Dendritic cell treated with granulocyte-macrophage colony-stimulating factor and Interleukin-4, amounts not matched to agents 40 ng/mL and 50 ng/mL, for 4 days (primary cell): ENCODE results near the gene AUP1.

Experiments
- H3K27ac Mint-ChIP-seq: one replicate; pipeline ENCODE4 v1.8.0; 2022; ENCODE audit warnings: mild to moderate bottlenecking, mixed read lengths
- H3K27me3 Mint-ChIP-seq: one replicate; pipeline ENCODE4 v1.8.0; 2022; ENCODE audit warnings: mild to moderate bottlenecking, mixed read lengths
- H3K36me3 Mint-ChIP-seq: one replicate; pipeline ENCODE4 v1.8.0; 2022; ENCODE audit warnings: low read depth, mixed read lengths
- H3K4me1 Mint-ChIP-seq: one replicate; pipeline ENCODE4 v1.8.0; 2022; ENCODE audit warnings: low read depth, mixed read lengths
- H3K4me3 Mint-ChIP-seq: one replicate; pipeline ENCODE4 v1.8.0; 2022; ENCODE audit warnings: mild to moderate bottlenecking, moderate library complexity, mixed read lengths
- H3K9me3 Mint-ChIP-seq: one replicate; pipeline ENCODE4 v1.8.0; 2022; ENCODE audit warnings: mixed read lengths
- intact Hi-C: fragments of 100-400 bp; cut with micrococcal nuclease; formaldehyde crosslinking; loops from one replicate; pipeline ENCODE4 v1.15.0; 2022

Gene AUP1, protein sequence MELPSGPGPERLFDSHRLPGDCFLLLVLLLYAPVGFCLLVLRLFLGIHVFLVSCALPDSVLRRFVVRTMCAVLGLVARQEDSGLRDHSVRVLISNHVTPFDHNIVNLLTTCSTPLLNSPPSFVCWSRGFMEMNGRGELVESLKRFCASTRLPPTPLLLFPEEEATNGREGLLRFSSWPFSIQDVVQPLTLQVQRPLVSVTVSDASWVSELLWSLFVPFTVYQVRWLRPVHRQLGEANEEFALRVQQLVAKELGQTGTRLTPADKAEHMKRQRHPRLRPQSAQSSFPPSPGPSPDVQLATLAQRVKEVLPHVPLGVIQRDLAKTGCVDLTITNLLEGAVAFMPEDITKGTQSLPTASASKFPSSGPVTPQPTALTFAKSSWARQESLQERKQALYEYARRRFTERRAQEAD

DNA sequence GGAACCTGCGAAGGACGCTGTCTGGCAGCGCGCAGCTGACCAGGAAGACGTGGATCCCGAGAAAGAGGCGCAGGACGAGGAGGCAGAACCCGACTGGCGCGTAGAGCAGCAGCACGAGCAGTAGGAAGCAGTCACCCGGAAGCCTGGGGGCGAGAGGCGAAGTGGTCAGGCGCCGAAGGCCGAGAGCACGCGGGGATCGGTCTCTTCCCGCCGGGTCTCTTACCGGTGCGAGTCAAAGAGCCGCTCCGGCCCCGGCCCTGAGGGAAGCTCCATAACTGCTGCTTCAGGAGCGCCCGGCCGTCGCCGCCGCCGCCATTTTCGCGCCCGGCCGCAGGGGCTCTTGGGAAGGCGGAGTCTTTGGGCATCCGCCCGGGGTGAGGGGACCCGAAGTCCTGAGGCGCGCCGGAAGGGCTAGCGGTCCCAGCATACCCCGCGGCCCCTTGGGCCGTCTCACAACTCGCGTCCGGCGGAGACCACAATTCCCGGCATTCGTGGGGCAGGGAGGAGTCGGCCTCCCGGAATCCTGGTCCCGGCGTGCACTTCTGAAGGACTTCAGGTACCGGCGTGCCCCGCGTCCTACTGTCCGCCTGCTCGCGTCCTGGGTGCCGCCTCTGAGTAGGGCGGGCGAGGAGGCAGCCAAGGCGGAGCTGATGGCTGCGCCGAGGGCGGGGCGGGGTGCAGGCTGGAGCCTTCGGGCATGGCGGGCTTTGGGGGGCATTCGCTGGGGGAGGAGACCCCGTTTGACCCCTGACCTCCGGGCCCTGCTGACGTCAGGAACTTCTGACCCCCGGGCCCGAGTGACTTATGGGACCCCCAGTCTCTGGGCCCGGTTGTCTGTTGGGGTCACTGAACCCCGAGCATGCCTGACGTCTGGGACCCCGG lies at the start of gene AUP1, which contains the start of gene HTRA2:
AUP1 (minus strand) TSS at position 350 of the 882 bp plus-strand sequence; CDS start at position 273, 77 bp downstream.
HTRA2 (plus strand) TSS at position 577 of the 882 bp plus-strand sequence; CDS start at position 651, 74 bp downstream.
- no peaks in the 10 kb centered on the region for H3K9me3 Mint-ChIP-seq
- H3K36me3 Mint-ChIP-seq = peaks cover 75% of the 10 kb centered on the region
- H3K4me3 Mint-ChIP-seq = peak within 1 kb of the TSS; percentile 99
- intact Hi-C loops = loop anchor here (1.0 to 5.0 kb wide), 6 partner anchors 22 to 277 kb away; partner anchors contain the start of genes INO80B, LBX2, PCGF1 and TTC31
- peaks cover 48% of the 10 kb centered on the region for H3K4me1 Mint-ChIP-seq
- peak within 1 kb of the TSS; percentile 97 for H3K27ac Mint-ChIP-seq
- H3K27me3 Mint-ChIP-seq = no peaks in the 10 kb centered on the region

GRCh38 chr2:74578408-74578807 lies 48.9 kb upstream of the AUP1 start:
- H3K27ac Mint-ChIP-seq = peak overlapping the region; percentile 90
- intact Hi-C loops = no loop called here
- H3K9me3 Mint-ChIP-seq = no peaks in the 10 kb centered on the region
- peaks cover 59% of the 10 kb centered on the region for H3K4me1 Mint-ChIP-seq
- H3K36me3 Mint-ChIP-seq = no peaks in the 10 kb centered on the region
- H3K27me3 Mint-ChIP-seq = no peaks in the 10 kb centered on the region
- H3K4me3 Mint-ChIP-seq = no peak overlapping the region

DNA sequence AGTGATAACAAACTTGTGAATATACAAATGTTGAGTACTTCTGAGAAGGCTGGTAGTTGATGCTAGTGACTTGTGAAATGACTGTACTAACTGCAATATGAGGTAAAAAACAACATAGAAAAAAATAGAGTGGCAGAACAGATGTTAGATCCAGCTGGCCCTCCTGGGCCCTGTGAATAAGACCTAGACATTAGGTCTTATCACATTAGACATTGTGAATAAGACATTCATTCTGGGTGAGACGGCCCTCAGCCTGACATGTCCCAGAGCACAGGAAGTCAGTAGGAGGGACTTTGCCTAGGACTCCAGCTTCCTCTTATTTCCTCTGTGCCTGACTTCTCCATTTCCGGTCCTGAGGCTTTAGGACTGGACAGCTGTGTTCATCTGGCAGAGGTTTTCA lies 47.9 kb upstream of the AUP1 start:
- H3K4me3 Mint-ChIP-seq = peak overlapping the region; percentile 17
- H3K27ac Mint-ChIP-seq = peak overlapping the region; percentile 90
- no peaks in the 10 kb centered on the region for H3K27me3 Mint-ChIP-seq
- peaks cover 57% of the 10 kb centered on the region for H3K4me1 Mint-ChIP-seq
- no peaks in the 10 kb centered on the region for H3K9me3 Mint-ChIP-seq
- intact Hi-C loops = no loop called here
- H3K36me3 Mint-ChIP-seq = no peaks in the 10 kb centered on the region

GRCh38 chr2:74576863-74577229 lies 47.3 kb upstream of the AUP1 start:
- Mint-ChIP-seq H3K4me3 (peak overlapping the region; percentile 25), H3K4me1 (peaks cover 57% of the 10 kb centered on the region), H3K27ac (peak overlapping the region; percentile 90), H3K9me3 (no peaks in the 10 kb centered on the region), H3K27me3 (no peaks in the 10 kb centered on the region), H3K36me3 (no peaks in the 10 kb centered on the region)
- intact Hi-C loops = no loop called here

GRCh38 chr2:74576211-74576862 lies 46.8 kb upstream of the AUP1 start:
- intact Hi-C loops = no loop called here
- H3K9me3 Mint-ChIP-seq = no peaks in the 10 kb centered on the region
- no peaks in the 10 kb centered on the region for H3K36me3 Mint-ChIP-seq
- H3K4me1 Mint-ChIP-seq = peaks cover 57% of the 10 kb centered on the region
- H3K27ac Mint-ChIP-seq = peak overlapping the region; percentile 90
- peak overlapping the region; percentile 25 for H3K4me3 Mint-ChIP-seq
- H3K27me3 Mint-ChIP-seq = no peaks in the 10 kb centered on the region

DNA sequence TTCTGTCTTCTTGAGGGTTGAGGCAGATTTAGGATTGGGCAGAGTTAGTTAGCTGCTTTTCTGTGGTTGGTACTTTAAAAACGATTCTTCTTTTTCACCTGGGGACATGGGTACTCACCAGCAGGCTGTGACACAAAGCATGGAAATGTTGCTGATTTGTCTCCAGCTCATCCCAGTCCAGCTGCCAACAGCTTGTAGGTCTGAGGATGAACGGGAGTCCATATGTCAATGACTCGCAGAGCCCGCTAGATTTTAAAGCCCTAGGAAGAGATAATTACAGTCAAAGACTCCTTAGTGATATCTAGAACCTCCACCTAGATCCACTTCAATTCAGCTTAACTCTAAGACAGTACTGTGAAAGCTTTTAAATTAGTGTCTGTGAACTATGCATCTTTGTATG lies 45.8 kb upstream of the AUP1 start:
- Mint-ChIP-seq H3K9me3 (no peaks in the 10 kb centered on the region), H3K4me1 (peaks cover 57% of the 10 kb centered on the region), H3K27me3 (no peaks in the 10 kb centered on the region), H3K36me3 (no peaks in the 10 kb centered on the region), H3K4me3 (no peak overlapping the region), H3K27ac (peak overlapping the region; percentile 90)
- intact Hi-C loops = no loop called here

DNA sequence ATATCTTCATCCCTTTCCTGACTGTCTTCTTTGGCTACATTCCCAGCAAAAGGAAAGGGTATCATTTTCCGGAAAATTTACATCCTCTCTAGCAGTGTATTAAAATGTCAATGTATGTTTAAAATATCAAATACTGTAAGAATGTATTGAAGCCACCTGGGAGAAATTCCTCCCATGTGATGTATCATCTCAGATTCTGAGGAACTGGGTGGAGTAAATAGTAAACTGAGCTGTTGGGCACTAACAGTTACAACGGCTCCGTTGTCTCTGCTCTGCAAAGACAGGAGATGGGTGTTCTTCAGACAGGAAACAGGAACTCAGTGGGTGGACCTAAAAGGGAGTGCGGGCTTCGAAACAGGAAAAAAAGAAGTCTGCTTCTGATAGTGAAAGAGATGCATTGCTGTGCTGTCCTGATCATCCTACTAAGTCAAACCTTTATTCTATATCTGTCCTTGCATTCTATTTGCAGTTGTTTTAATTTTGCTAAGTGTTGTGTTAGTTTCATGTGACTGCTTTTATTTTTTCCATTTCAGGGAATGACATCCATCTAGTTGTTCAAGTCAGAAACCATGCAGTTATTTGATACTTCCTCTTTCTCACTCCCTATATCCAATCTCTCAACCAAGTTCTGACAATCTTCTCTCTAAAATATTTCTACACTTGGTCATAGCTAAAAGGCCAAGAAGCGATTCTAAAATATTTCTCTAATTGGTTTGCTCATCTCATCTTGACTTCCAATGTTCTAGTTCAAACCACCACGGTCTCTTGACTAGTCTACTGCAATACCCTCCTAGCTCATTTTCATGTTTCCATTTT lies 44.4 kb upstream of the AUP1 start:
- intact Hi-C loops = loop anchor here (1.0 kb wide), 1 partner anchor 19 kb away; no protein-coding TSS in a partner anchor
- Mint-ChIP-seq H3K9me3 (no peaks in the 10 kb centered on the region), H3K4me1 (peaks cover 61% of the 10 kb centered on the region)

GRCh38 chr2:74572178-74572925 lies 42.8 kb upstream of the AUP1 start:
- no peak overlapping the region for H3K27ac Mint-ChIP-seq
- no peaks in the 10 kb centered on the region for H3K9me3 Mint-ChIP-seq
- no peaks in the 10 kb centered on the region for H3K36me3 Mint-ChIP-seq
- H3K4me1 Mint-ChIP-seq = peaks cover 61% of the 10 kb centered on the region
- H3K27me3 Mint-ChIP-seq = no peaks in the 10 kb centered on the region
- no peak overlapping the region for H3K4me3 Mint-ChIP-seq
- intact Hi-C loops = no loop called here

More for the DNA sequence above, 44.4 kb upstream of the AUP1 start:
- H3K4me3 Mint-ChIP-seq = peak overlapping the region; percentile 58
- H3K36me3 Mint-ChIP-seq = no peaks in the 10 kb centered on the region
- no peaks in the 10 kb centered on the region for H3K27me3 Mint-ChIP-seq
- peak overlapping the region; percentile 90 for H3K27ac Mint-ChIP-seq

GRCh38 chr2:74571058-74571457 lies 41.6 kb upstream of the AUP1 start:
- Mint-ChIP-seq H3K4me3 (no peak overlapping the region), H3K9me3 (no peaks in the 10 kb centered on the region), H3K27ac (no peak overlapping the region), H3K4me1 (peaks cover 57% of the 10 kb centered on the region), H3K27me3 (no peaks in the 10 kb centered on the region), H3K36me3 (no peaks in the 10 kb centered on the region)
- intact Hi-C loops = no loop called here

DNA sequence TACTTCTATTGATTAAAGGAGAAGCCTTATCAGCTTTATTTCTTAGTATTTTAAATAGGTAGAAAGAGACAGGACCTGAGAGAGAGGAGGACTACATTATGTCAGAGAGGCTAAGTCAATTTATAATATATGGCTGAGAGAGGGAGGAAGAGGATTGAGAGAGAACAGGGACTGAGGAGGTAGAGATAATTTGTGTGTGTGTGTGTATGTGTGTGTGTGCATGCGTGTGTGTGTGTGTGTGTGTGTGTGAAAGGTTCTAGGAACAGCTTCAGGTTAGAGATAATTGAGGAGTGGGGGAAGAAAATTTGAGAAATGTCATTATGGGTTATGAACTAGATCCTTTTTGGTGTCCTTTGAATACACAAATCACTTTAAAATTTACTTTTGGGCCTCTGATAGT lies 40.2 kb upstream of the AUP1 start:
- intact Hi-C loops = no loop called here
- Mint-ChIP-seq H3K9me3 (no peaks in the 10 kb centered on the region), H3K36me3 (no peaks in the 10 kb centered on the region), H3K4me3 (no peak overlapping the region), H3K27me3 (no peaks in the 10 kb centered on the region), H3K27ac (no peak overlapping the region), H3K4me1 (peaks cover 49% of the 10 kb centered on the region)

DNA sequence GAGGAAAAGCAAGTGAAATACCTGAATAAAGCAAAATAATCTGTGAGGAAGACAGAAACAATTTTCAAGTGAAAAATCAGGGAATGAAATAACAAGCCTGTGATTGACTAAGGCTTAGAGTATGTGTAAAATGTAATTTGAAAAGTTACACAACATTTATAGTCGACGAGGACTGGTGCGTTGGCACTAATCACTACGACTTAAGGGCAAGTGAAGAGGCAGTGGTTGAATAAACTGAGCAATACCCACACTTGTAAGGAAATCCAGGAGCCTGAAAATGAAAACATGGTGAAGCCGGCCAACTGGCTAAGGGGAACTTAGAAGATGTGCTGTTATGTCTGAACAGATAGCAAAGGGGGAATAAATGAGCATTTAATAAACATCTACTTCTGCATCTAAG lies 38.4 kb upstream of the AUP1 start:
- Mint-ChIP-seq H3K27me3 (no peaks in the 10 kb centered on the region), H3K36me3 (no peaks in the 10 kb centered on the region), H3K9me3 (no peaks in the 10 kb centered on the region), H3K4me1 (peaks cover 51% of the 10 kb centered on the region), H3K4me3 (no peak overlapping the region), H3K27ac (peak overlapping the region; percentile 55)
- intact Hi-C loops = no loop called here

DNA sequence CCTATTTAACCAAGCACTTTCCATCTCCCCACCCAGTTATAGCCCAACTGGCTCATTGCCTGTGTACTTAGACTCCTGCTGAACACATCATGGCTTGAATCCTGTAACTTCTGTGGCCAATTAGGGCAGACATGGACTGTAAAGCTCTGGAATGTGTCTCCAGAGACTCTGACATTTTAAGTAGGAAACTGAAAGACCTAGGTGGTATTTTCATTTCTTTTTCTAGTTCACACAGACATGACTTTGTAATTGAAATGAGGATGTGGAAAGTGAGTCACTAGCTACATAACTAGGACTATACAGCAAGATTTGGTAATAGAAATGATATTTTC lies 37.2 kb upstream of the AUP1 start:
- Mint-ChIP-seq H3K27me3 (no peaks in the 10 kb centered on the region), H3K27ac (peak overlapping the region; percentile 64), H3K4me3 (no peak overlapping the region), H3K4me1 (peaks cover 62% of the 10 kb centered on the region), H3K9me3 (no peaks in the 10 kb centered on the region), H3K36me3 (no peaks in the 10 kb centered on the region)
- intact Hi-C loops = no loop called here
